Fibroblast of villous mesenchyme (primary cell): ENCODE results near the gene TJP2. TPM values are rescaled to one million over a fixed set of nuclear protein-coding genes. Genes with fewer than 3 reads are reported as not detected.

ENCODE experiments used
- DNase-seq: peaks from one replicate; pipeline ENCODE4 v3.0.0-alpha.2; 2010; ENCODE audit warnings: low read depth
- H3K4me3 ChIP-seq: 2 replicates; pipeline ENCODE4 v1.5.1; 2011; ENCODE audit warnings: low read depth, mild to moderate bottlenecking, low read length
- CTCF ChIP-seq: IDR thresholded peaks from 2 replicates; pipeline ENCODE4 v1.5.1; 2012; ENCODE audit warnings: low read depth, mild to moderate bottlenecking, low read length; ENCODE audit not compliant: insufficient read depth
- total RNA-seq: library from RNA; depleted of rRNA; stranded (reverse); fragments of >200 nt; gene quantifications from 2 replicates; pipeline ENCODE4 v1.2.3, GENCODE V29; 2012

The TJP2 gene
- total RNA-seq, 1 donor = 18.1 TPM

- no peak for TF ChIP-seq CTCF
- H3K4me3 ChIP-seq = no peak overlapping the region
- DNase-seq = no peak
These were observed 26.8 kb upstream of the TJP2 start for GRCh38 chr9:69147041-69147834.

- peak; percentile 76 for DNase-seq
- H3K4me3 ChIP-seq = peak overlapping the region; percentile 13
- peak; percentile 58 for TF ChIP-seq CTCF
These were observed 24.7 kb upstream of the TJP2 start for GRCh38 chr9:69149321-69149807.

GRCh38 chr9:69151506-69151905 lies 22.6 kb upstream of the TJP2 start:
- TF ChIP-seq CTCF = no peak
- H3K4me3 ChIP-seq = no peak overlapping the region
- no peak for DNase-seq

- H3K4me3 ChIP-seq = no peak overlapping the region
- TF ChIP-seq CTCF = no peak
- no peak for DNase-seq
These were observed 20.2 kb upstream of the TJP2 start for GRCh38 chr9:69153707-69154521.

- TF ChIP-seq CTCF = no peak
- H3K4me3 ChIP-seq = no peak overlapping the region
- DNase-seq = peak; percentile 22
These were observed 18.6 kb upstream of the TJP2 start for GRCh38 chr9:69155341-69156030.

- DNase-seq = peak; percentile 57
- peak; percentile 44 for TF ChIP-seq CTCF
- no peak overlapping the region for H3K4me3 ChIP-seq
These were observed 16.2 kb upstream of the TJP2 start for GRCh38 chr9:69157751-69158466.
